Hepatocyte (in vitro differentiated cells): ENCODE results near the gene UBL4A.

Experiments
- CTCF ChIP-seq: fragments of 200-600 bp; sonication (generic); IDR thresholded peaks from 2 replicates; pipeline ENCODE4 v1.5.1; 2016; ENCODE audit warnings: antibody characterized with exemption, mild to moderate bottlenecking; ENCODE audit not compliant: poor library complexity
- EZH2 ChIP-seq: fragments of 200-600 bp; sonication (generic); IDR thresholded peaks from 2 replicates; pipeline ENCODE4 v1.6.1; 2016; ENCODE audit warnings: antibody characterized with exemption, mild to moderate bottlenecking, borderline replicate concordance
- EZH2phosphoT487 ChIP-seq: fragments of 200-600 bp; sonication (generic); IDR thresholded peaks from one replicate; pipeline ENCODE4 v1.6.1; 2018; ENCODE audit warnings: antibody characterized with exemption, mild to moderate bottlenecking, low read depth, moderate library complexity; ENCODE audit not compliant: unreplicated experiment, severe bottlenecking

GRCh38 chrX:154439841-154440240, 46.6 kb downstream of the UBL4A start:
- TF ChIP-seq CTCF (no peak), EZH2 (no peak), EZH2phosphoT487 (no peak)
